RWPE2 (cell line): ENCODE results near the gene RHOC.
A peak's percentile ranks its signal among the peaks of the same experiment; 100 is the strongest.

ENCODE experiments used
- ATAC-seq: fragments of 200-7000 bp; cut with Tn5 transposase; 3 replicates; pipeline ENCODE4 v1.9.1; 2021; ENCODE audit warnings: low read depth
- DNase-seq: peaks from one replicate; pipeline ENCODE4 v3.0.0-alpha.2; 2020; ENCODE audit warnings: low spot score
- H3K27ac ChIP-seq: fragments of 450-650 bp; 2 replicates; pipeline ENCODE4 v1.5.1; 2017; ENCODE audit warnings: mild to moderate bottlenecking; ENCODE audit not compliant: poor library complexity, severe bottlenecking
- H3K27me3 ChIP-seq: fragments of 250-450 bp; sonication (Bioruptor Pico); 2 replicates; pipeline ENCODE4 v1.5.1; 2021; ENCODE audit warnings: mild to moderate bottlenecking, moderate library complexity; ENCODE audit not compliant: insufficient read depth, poor library complexity, severe bottlenecking
- H3K36me3 ChIP-seq: fragments of 250-450 bp; sonication (Bioruptor Pico); 2 replicates; pipeline ENCODE4 v1.5.1; 2020; ENCODE audit warnings: low read depth, mild to moderate bottlenecking, moderate library complexity
- H3K4me1 ChIP-seq: fragments of 250-450 bp; sonication (Bioruptor Pico); 2 replicates; pipeline ENCODE4 v1.5.1; 2021; ENCODE audit warnings: mild to moderate bottlenecking, moderate library complexity; ENCODE audit not compliant: insufficient read depth, poor library complexity, severe bottlenecking
- H3K4me3 ChIP-seq: fragments of 250-450 bp; sonication (Bioruptor Pico); 2 replicates; pipeline ENCODE4 v1.5.1; 2021; ENCODE audit warnings: mild to moderate bottlenecking, moderate library complexity; ENCODE audit not compliant: severe bottlenecking
- H3K9me3 ChIP-seq: fragments of 250-450 bp; sonication (Bioruptor Pico); 2 replicates; pipeline ENCODE4 v1.5.1; 2021; ENCODE audit warnings: mild to moderate bottlenecking, moderate library complexity; ENCODE audit not compliant: severe bottlenecking
- TF ChIP-seq, protein P1 (sequence below): fragments of 450-650 bp; IDR thresholded peaks from one replicate; pipeline ENCODE4 v1.5.1; 2017; ENCODE audit warnings: mild to moderate bottlenecking, moderate library complexity; ENCODE audit not compliant: poor library complexity, severe bottlenecking

The RHOC gene

DNA sequence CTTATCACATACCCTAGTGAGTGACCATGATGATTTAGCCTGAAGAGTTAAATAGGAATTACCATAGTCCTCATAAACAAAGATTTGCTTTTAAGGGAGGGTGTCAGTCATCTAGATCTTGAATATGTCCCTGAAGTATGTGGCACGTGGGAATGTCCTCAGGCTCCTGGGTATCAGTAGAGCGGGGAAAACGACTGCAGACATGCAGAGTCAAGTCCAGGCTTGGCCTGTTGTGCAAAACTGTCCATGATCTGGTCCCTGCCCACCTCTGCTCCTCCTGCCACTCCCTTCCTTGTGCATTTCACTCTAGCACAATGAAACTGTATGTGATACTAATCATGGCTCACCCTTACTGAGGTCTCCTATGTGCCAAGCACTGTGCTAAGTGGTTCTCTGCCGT, 19.6 kb downstream of the RHOC start:
- peak; percentile 87 for DNase-seq

DNA sequence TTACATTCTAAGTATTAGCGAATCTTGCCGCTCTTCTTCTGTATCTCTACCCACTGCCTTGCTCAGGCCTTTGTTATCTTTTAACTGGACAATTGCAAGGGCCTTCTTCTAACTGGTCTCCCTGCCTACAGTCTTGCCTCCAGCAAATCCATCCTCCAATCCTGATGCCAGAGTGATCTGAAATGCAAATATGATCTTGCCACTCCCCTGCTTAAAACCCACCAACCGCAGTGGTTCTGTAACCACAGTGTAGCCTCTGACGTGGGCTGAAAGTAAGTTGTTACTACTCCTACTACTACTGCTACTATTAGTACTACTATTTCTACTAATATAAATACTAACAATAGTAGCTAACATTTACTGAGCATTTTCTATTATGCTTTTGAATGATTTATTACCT, 20.1 kb downstream of the RHOC start:
- Histone ChIP-seq H3K36me3 (peaks cover 45% of the 10 kb centered on the region), H3K27ac (peak overlapping the region; percentile 60), H3K9me3 (no peaks in the 10 kb centered on the region), H3K4me3 (no peak overlapping the region), H3K27me3 (no peaks in the 10 kb centered on the region), H3K4me1 (peaks cover 15% of the 10 kb centered on the region)
- ATAC-seq (0 out of 3 replicates have a peak, but pooled peaks have one; percentile 11), DNase-seq (no peak)
- TF ChIP-seq, protein P1, sequence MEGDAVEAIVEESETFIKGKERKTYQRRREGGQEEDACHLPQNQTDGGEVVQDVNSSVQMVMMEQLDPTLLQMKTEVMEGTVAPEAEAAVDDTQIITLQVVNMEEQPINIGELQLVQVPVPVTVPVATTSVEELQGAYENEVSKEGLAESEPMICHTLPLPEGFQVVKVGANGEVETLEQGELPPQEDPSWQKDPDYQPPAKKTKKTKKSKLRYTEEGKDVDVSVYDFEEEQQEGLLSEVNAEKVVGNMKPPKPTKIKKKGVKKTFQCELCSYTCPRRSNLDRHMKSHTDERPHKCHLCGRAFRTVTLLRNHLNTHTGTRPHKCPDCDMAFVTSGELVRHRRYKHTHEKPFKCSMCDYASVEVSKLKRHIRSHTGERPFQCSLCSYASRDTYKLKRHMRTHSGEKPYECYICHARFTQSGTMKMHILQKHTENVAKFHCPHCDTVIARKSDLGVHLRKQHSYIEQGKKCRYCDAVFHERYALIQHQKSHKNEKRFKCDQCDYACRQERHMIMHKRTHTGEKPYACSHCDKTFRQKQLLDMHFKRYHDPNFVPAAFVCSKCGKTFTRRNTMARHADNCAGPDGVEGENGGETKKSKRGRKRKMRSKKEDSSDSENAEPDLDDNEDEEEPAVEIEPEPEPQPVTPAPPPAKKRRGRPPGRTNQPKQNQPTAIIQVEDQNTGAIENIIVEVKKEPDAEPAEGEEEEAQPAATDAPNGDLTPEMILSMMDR, result no peak

More for the DNA sequence above, 19.6 kb downstream of the RHOC start:
- H3K4me3 ChIP-seq, result no peak overlapping the region
- TF ChIP-seq, protein P1, result no peak
- H3K36me3 ChIP-seq, result peaks cover 50% of the 10 kb centered on the region
- peaks cover 15% of the 10 kb centered on the region for H3K4me1 ChIP-seq
- peak; percentile 90 for ATAC-seq
- no peaks in the 10 kb centered on the region for H3K9me3 ChIP-seq
- H3K27me3 ChIP-seq, result no peaks in the 10 kb centered on the region
- H3K27ac ChIP-seq, result peak overlapping the region; percentile 60

DNA sequence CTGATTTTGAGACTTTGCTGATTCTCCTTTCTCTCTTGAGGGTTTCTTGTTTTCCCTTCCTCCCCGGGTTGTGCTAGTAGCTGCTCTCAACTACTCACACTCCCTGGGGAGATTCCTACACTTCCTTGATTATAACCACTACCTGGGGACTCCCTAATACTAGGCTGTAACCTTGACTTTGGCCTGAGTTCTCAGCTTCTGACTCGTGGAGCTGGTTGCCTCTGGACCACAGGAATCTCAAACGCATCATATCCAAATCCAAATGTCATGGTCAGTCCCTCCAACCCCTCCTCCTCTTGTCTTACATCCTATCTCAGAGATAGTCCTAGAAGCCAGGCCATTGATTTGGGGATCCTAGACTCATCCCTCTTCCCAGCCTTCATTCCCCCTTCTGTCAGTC, 20.5 kb downstream of the RHOC start:
- Histone ChIP-seq H3K4me3 (no peak overlapping the region), H3K4me1 (peaks cover 15% of the 10 kb centered on the region), H3K27ac (peak overlapping the region; percentile 60), H3K9me3 (no peaks in the 10 kb centered on the region), H3K36me3 (peaks cover 41% of the 10 kb centered on the region), H3K27me3 (no peaks in the 10 kb centered on the region)
- ATAC-seq (no peak; the same call in 2 of the 3 replicates), DNase-seq (no peak)
- TF ChIP-seq, protein P1, result no peak

DNA sequence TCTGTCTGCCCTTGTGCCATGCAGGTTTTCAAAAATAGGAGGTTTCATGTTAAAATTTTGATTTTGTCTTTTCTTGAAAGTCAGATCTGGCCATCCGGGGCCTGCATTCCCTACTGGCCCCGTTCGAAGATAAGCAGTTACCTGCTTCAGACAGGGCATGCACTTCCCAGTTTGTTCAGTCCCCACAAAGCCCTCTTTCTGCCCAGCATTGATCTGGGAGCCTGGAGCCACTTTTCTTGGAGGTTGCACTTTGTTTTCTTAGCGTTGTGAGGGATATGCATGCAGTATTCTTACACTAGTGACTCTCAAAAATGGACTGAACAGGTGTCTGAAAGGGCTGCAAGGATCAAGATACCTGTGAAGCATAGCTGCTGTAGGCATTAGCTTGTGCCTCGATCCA, 21.0 kb downstream of the RHOC start:
- Histone ChIP-seq H3K4me1 (peaks cover 15% of the 10 kb centered on the region), H3K9me3 (no peaks in the 10 kb centered on the region), H3K27ac (peak overlapping the region; percentile 60), H3K4me3 (no peak overlapping the region), H3K27me3 (no peaks in the 10 kb centered on the region), H3K36me3 (peaks cover 40% of the 10 kb centered on the region)
- ATAC-seq (no peak), DNase-seq (no peak)
- TF ChIP-seq, protein P1, result no peak

DNA sequence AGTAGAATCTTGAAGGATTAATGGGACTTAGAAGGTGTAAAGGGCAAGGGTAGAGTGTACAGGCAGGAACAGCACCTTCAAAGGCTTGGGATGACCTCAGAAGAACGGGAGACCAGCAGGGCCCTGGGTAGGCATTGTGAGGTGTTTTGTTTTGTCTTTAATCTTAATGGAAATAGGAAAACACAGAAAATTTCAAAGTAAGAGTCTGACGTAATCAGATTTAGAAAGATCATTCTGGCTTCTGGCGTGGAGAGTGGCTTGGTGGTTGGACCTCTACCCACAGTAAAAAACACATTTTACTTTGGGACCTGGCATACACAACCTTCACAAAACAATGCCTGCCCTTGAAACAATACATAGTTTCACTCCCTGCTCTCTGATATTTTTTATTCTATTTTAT, 28.3 kb downstream of the RHOC start:
- H3K36me3 ChIP-seq, result 0 out of 2 replicates have a peak, but pooled peaks cover 9% of the 10 kb centered on the region
- no peaks in the 10 kb centered on the region for H3K9me3 ChIP-seq
- no peaks in the 10 kb centered on the region for H3K27me3 ChIP-seq
- peaks cover 6% of the 10 kb centered on the region for H3K4me1 ChIP-seq
- no peak overlapping the region for H3K4me3 ChIP-seq
- H3K27ac ChIP-seq, result no peak overlapping the region
- TF ChIP-seq, protein P1, result no peak
- DNase-seq (no peak), ATAC-seq (no peak)
